Measurements from ENCODE around the gene WWTR1.

Gene WWTR1

GRCh38 chr3:149643963-149644362, 13.9 kb downstream of the WWTR1 start:
- no peak for DNase-seq (ENCODE audit: low read depth)
- H3K4me3 ChIP-seq (ENCODE audit: low read depth, low read length), result no peak overlapping the region
- TF ChIP-seq MAX (IDR thresholded peaks at IDR 0.05; ENCODE audit: low read depth, low read length) (no peak), MYC (IDR thresholded peaks at IDR 0.05; ENCODE audit: low read depth, low read length) (no peak), POLR2A (IDR thresholded peaks at IDR 0.05; ENCODE audit: extremely low read depth, insufficient read length) (no peak), CTCF (IDR thresholded peaks at IDR 0.05; ENCODE audit: low read depth, low read length) (no peak)

GRCh38 chr3:149643482-149643798, 14.4 kb downstream of the WWTR1 start:
- no peak for DNase-seq (ENCODE audit: low read depth)
- TF ChIP-seq CTCF (IDR thresholded peaks at IDR 0.05; ENCODE audit: low read depth, low read length) (no peak), MAX (IDR thresholded peaks at IDR 0.05; ENCODE audit: low read depth, low read length) (no peak), MYC (IDR thresholded peaks at IDR 0.05; ENCODE audit: low read depth, low read length) (no peak), POLR2A (IDR thresholded peaks at IDR 0.05; ENCODE audit: extremely low read depth, insufficient read length) (no peak)
- H3K4me3 ChIP-seq (ENCODE audit: low read depth, low read length), result no peak overlapping the region

GRCh38 chr3:149640976-149641728, 16.7 kb downstream of the WWTR1 start:
- no peak overlapping the region for H3K4me3 ChIP-seq (ENCODE audit: low read depth, low read length)
- DNase-seq (ENCODE audit: low read depth), result no peak
- TF ChIP-seq MYC (IDR thresholded peaks at IDR 0.05; ENCODE audit: low read depth, low read length), result no peak
- no peak for TF ChIP-seq CTCF (IDR thresholded peaks at IDR 0.05; ENCODE audit: low read depth, low read length)

- no peak overlapping the region for H3K4me3 ChIP-seq (ENCODE audit: low read depth, low read length)
- no peak for TF ChIP-seq CTCF (IDR thresholded peaks at IDR 0.05; ENCODE audit: low read depth, low read length)
- no peak for TF ChIP-seq MYC (IDR thresholded peaks at IDR 0.05; ENCODE audit: low read depth, low read length)
- no peak for TF ChIP-seq POLR2A (IDR thresholded peaks at IDR 0.05; ENCODE audit: extremely low read depth, insufficient read length)
- no peak for TF ChIP-seq MAX (IDR thresholded peaks at IDR 0.05; ENCODE audit: low read depth, low read length)
- DNase-seq (ENCODE audit: low read depth), result no peak
Observed at GRCh38 chr3:149639093-149639486, 18.7 kb downstream of the WWTR1 start.

GRCh38 chr3:149638228-149639092, 19.4 kb downstream of the WWTR1 start:
- TF ChIP-seq POLR2A (IDR thresholded peaks at IDR 0.05; ENCODE audit: extremely low read depth, insufficient read length), result no peak
- no peak for TF ChIP-seq CTCF (IDR thresholded peaks at IDR 0.05; ENCODE audit: low read depth, low read length)
- no peak overlapping the region for H3K4me3 ChIP-seq (ENCODE audit: low read depth, low read length)
- no peak for DNase-seq (ENCODE audit: low read depth)

All from NB4 (cell line).